GM21423 (cell line): Measurements from ENCODE around the gene SLAMF8.

Experiments used
- ATAC-seq: cut with Tn5 transposase; IDR thresholded peaks from one replicate; pipeline ENCODE4 v1.9.1; 2021; ENCODE audit warnings: mild to moderate bottlenecking, moderate library complexity; ENCODE audit not compliant: unreplicated experiment

SLAMF8 gene

DNA sequence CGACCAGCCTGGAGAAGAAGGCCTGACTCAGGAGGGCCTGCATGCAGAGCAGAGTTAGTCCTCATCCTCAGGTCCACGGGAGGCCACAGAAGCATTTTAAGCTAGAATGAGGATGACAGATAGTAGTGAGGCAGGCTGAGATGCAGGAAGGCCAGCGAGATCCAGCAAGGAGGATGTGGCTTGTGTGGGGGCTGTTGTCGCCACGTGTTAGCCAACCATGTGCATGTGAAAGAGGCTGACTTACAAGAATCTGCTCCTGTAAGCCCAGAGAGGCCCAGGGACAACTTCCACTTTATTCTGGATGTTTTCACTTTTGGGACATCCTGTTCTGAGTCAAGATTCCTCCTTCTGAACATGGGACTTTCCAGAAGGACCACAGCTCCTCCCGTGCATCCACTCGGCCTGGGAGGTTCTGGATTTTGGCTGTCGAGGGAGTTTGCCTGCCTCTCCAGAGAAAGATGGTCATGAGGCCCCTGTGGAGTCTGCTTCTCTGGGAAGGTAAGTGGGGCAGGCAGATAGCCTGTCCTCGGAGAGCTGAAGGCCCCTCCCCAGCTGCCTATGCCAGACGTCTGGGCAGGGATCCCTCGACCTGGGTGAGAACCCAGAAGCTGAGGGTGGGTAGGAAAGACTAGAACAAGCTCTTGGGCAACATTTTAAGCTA lies at the start of gene SLAMF8:
Gene SLAMF8, plus strand, starts transcription at position 433 of the 661 bp plus-strand sequence. Its CDS starts 26 bp downstream, at position 459.
- peak; percentile 67 for ATAC-seq

DNA sequence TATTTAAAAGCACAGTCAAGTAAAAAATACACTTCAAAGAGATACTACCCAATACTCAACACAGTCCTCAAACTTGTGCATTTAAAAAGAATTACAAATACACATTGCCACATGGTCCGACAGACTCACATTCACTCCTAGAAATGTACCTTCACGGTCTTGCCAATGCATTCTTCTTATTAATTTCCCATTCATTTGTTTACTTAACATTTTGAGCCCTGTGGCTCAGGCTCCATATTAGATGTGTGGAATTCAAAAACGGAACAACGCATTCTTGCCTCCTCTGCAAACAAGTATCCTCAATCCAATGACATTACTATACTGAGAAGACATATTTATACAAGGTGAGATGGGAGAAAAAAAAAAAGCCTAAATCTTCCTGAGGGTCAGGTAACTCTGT lies 48.4 kb upstream of the SLAMF8 start:
- ATAC-seq: no peak

DNA sequence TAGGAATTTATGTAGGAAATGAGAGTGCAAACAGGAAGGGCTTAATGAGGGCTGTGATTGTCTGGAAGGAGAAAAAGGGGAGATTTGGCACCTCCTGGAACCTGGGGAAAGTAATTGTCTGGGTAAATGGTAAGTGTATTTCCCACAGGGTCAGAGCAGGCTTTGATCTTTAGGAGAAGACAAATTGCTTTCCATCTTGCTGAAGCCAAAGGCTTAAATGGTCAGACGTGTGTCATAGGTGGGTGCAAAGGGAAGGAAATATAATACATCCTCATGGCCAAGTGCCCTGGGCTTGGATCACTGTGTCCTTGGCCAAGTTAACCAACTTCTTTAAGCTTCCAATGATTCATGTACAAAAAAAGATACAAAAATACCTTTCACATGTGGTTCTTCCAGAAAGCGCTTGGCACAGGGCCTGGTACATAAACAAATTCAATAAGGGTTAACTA lies 47.2 kb upstream of the SLAMF8 start:
- no peak for ATAC-seq

DNA sequence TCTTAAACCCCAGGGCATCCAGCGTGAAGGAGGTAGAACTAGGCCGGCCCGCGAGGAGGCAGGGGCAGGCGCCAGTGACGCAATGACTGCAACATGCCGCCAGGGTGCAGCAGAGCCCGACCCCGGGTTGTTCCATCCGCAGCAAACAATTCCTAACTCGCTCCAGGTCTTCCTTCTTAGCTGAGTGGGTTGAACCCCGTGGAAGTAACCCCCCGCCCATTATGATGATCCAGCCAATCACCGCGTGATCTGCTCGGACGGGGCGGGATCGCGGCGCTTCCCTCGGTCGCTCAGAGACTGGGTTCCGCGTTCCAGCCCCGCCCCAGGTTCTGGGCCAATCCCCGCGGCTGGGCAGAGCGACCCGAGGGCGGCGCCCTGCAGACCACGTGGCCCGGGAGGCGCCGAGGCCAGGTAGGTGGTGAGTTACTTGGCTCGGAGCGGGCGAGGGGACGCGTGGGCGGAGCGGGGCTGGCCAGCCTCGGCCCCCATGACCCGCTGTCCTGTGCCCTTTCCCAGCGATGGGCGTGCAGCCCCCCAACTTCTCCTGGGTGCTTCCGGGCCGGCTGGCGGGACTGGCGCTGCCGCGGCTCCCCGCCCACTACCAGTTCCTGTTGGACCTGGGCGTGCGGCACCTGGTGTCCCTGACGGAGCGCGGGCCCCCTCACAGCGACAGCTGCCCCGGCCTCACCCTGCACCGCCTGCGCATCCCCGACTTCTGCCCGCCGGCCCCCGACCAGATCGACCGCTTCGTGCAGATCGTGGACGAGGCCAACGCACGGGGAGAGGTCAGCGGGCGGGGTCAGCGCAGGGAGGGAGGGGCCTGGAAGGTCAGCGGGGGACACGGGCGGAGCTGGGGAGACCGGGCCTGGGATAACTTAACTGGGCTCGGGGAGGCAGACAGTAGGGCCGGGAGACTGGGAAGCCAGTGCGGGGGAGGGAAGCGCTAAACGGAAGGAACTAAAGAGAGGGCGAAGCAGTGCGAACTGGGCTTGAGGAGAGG lies 45.8 kb upstream of the SLAMF8 start, which contains the start of gene DUSP23:
Gene DUSP23, plus strand, starts transcription at position 380 of the 1,000 bp plus-strand sequence. Its CDS starts 139 bp downstream, at position 519.
- ATAC-seq: peak; percentile 98

DNA sequence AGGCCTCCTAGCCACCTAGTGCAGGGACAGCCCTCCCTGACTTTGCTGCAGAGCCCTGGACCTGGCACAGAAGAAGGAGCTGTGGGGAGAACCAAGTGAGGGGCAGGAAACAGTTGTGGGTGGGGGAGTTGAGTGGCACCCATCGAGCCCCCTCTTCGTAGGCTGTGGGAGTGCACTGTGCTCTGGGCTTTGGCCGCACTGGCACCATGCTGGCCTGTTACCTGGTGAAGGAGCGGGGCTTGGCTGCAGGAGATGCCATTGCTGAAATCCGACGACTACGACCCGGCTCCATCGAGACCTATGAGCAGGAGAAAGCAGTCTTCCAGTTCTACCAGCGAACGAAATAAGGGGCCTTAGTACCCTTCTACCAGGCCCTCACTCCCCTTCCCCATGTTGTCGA lies 44.7 kb upstream of the SLAMF8 start:
- ATAC-seq: no peak

- no peak for ATAC-seq
Measured at GRCh38 chr1:159783724-159784123, 42.9 kb upstream of the SLAMF8 start.

GRCh38 chr1:159786465-159786864 lies 40.2 kb upstream of the SLAMF8 start:
- ATAC-seq: no peak

GRCh38 chr1:159786966-159787365 lies 39.7 kb upstream of the SLAMF8 start:
- ATAC-seq: no peak

DNA sequence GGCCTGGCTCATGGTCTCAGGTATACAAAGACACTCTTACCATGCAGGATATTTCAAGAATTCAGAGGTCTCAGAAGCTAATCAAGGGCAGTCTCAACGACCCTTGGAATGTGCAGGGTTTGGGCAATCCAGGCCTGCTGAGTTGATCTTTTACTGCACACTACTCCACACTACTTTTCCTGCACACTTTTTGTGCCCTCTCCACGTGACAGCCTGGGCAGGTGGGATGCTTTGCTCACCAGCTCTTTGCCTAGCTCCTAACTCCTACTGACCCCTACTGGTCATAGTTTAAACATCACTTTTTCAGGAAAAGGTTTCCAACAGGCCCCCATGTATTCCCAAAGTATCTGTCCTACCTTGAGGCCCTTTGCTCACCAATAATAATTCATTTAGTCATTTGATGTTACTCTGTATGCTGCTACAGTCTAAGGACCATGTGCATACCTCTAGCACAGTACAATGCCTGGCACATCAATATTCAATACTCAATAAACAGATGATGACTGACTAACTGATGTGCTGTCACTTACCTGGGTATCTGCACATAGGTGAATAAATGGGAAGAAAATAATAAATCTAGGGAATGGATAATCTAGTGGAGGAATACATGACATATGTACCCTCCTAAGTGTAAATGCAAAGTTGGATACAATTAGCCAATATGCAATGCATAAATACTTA lies 36.3 kb upstream of the SLAMF8 start:
- ATAC-seq: no peak

GRCh38 chr1:159791031-159791430 lies 35.6 kb upstream of the SLAMF8 start:
- ATAC-seq: no peak

DNA sequence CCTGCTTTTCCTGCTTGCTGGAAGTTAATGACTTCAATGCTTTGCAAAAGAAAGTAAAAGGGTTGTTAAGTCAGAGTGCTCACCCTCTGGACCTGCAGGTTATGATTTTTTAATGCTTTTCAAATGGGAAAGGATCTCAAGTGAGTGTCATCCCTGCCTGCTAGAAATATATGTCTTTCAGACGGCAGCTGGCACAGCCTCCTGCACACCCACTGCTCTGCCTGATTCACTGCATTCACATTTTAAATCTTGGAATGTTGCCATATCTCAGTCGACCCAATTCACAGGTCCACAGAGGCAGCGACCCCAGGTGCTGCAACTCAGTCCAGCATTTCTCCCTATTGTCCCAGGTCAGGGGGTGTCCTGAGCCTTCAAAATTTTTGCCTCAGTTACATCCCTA lies 35.2 kb upstream of the SLAMF8 start:
- no peak for ATAC-seq

DNA sequence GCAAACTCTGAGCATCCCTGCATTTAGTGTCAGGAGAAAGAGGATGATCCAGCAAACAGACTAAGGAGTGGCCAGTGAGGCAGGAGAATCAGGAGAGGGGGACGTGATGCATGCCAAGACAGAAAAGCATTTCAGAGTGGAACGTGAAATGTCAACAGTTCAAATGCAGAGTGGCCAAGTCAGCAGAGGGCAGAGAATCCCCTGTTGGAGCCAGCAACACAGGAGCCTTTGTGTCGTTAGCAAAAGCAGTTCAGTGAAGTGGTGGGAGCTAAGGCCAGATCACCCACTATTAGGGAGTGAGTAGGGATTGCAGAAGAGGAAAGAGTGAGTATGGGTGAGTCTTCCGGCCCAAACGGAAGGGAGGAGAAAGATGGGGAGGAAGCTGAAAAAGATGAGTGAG lies 31.1 kb upstream of the SLAMF8 start:
- ATAC-seq: no peak

DNA sequence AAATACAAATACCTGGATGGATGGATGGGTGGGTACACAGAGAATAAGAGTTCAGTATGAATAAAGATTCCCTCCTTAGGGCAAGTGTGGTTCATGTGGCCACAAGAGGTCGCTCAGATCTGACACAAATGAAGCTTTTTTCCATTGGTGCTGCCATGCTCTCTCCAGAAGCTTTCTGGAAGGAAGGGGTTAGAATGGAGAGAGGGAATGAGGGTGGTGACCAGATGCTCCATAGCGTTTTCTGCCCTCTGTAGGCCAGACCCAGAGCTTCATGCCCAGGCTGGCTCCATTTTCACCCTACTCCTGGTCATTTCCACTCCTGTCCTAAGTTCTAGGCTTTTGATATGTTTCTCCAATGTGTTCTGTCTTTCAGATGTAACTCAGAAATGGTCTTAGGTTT lies 27.8 kb upstream of the SLAMF8 start:
- no peak for ATAC-seq

GRCh38 chr1:159799446-159799985 lies 27.2 kb upstream of the SLAMF8 start:
- no peak for ATAC-seq

- ATAC-seq: peak; percentile 52
Measured at GRCh38 chr1:159800177-159800930, 26.3 kb upstream of the SLAMF8 start.

- ATAC-seq: no peak
Measured at GRCh38 chr1:159802111-159802510, 24.6 kb upstream of the SLAMF8 start, which contains the start of gene FCRL6. TSS of gene FCRL6 (plus strand) at chr1:159802360. CDS start at chr1:159802425, 65 bp downstream.

DNA sequence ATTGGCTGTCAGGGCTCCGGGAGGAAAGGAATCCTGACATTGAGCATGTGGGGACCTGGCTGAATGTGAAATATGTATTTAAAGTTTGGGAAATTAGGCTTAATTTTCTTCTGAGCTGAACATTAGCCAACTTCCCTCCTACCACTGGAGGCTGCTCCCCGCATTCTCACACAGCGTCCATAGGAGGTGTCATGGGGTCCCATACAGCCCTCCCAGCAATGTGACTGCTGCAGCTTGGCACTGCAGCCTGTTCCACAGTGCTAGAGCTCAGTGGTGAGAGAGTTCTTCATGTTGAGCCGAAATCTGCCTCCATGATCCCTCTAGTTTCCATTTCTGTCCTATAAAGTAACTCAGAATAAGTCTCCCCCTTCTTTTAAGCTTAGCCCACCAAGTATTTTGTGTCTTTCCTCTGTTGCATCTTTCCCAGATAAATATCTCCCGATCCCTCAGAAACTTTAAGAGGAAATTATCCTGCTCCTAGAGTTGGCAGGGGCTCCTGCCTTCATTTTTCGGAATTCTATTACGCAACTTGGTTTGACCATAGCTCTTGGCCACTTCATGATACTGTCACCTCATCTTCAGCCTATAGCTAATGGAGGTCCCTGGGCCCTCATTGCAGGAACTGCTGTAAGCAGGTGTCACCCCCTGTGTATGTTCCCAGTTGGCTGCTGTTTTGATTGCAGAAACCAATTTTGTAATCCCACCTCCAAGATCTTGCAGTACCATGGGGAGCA lies 22.6 kb upstream of the SLAMF8 start:
- ATAC-seq: no peak

DNA sequence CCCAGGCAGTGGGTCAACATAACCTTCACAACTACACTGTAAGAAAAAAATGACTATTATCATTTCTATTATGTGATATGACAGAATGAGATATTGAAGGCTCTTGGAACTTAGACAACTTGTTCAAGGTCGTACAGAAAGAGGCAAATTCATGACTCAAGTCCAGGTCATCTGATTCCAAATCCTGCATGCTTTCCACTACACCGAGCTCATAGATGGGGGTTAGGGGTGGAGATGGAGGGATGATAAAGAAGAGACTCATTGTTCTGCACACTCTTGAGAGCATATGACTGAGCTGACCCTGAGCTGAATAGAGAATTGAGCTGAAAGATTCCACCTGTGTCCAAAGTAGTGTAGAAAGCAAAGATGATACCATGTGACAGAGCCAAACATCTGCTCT lies 21.7 kb upstream of the SLAMF8 start:
- ATAC-seq: no peak

DNA sequence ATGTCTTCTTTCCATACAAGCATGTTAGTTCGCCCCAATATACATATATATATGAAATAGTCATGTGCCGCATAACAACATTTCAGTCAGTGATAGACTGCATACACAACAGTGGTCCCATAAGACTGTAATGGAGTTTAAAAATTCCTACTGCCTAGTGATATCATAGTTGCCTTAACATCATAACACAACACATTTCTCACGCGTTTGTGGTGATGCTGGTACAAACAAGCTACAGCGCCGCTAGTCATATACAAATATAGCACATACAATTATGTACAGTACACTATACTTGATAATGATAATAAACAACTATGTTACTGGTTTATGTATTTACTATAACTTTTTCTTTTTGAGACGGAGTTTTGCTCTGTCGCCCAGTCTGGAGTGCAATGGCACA lies 10.7 kb upstream of the SLAMF8 start:
- no peak for ATAC-seq
